HepG2 (cell line): Measurements from ENCODE around the gene SPAG7. TPM values are rescaled to one million over a fixed set of nuclear protein-coding genes. Genes with fewer than 3 reads are reported as not detected.
"Not testable (repeated sequence)": the region's sequence is repeated elsewhere in the genome, so short reads cannot be mapped to it uniquely, and the experiment has no call there.

ENCODE experiments used
- ATAC-seq: fragments of 200-7000 bp; cut with Tn5 transposase; 3 replicates; pipeline ENCODE4 v1.9.1; 2020; ENCODE audit warnings: mild to moderate bottlenecking, moderate library complexity
- BruUV-seq: library from RNA; stranded (reverse); fragments of 400-500 nt; replicated peaks from 2 replicates; lab custom pipeline; 2021; lab: Mats Ljungman, UMichigan
- CTCF ChIA-PET: fragments of 300-600 bp; formaldehyde crosslinking; extraction: SDS; loops from one replicate; lab custom pipeline; 2021; ENCODE audit warnings: low total read pairs, inconsistent platforms, low intra/inter-chr PET ratio; lab: Yijun Ruan, JAX
- POLR2A ChIA-PET: fragments of 350-600 bp; sonication (Branson Sonifier 250); formaldehyde crosslinking; loops from one replicate; lab custom pipeline; 2020; ENCODE audit warnings: antibody characterized with exemption, inconsistent platforms; lab: Yijun Ruan, JAX
- DNase-seq: peaks from one replicate; pipeline ENCODE4 v3.0.0-alpha.2; 2015; ENCODE audit warnings: low spot score
- FAIRE-seq: peaks from 3 replicates; lab custom pipeline; 2011; peaks lifted over from hg19 to GRCh38; lab: Jason Lieb, UNC
- H2AFZ ChIP-seq: one replicate; pipeline ENCODE4 v1.6.1; 2011; ENCODE audit warnings: low read length, inconsistent platforms
- H3K27ac ChIP-seq: fragments of 300-600 bp; 3 replicates; pipeline ENCODE4 v1.8.0; 2011; ENCODE audit warnings: mixed run types, mild to moderate bottlenecking, mixed read lengths, low read length, inconsistent platforms; ENCODE audit not compliant: insufficient read depth; ENCODE audit errors: extremely low read length
- H3K27me3 ChIP-seq, 2 experiments: fragments of 200-600 bp in 1 of 2; 2 replicates in 1 of 2; 3 replicates in 1 of 2; pipeline versions ENCODE4 v1.6.0 to v1.8.0; 2011; ENCODE audit warnings: low read length in 2 of 2, mild to moderate bottlenecking in 2 of 2, moderate library complexity in 2 of 2, inconsistent platforms in 1 of 2; ENCODE audit not compliant: insufficient read depth in 2 of 2, control insufficient read depth in 1 of 2
- H3K36me3 ChIP-seq, 2 experiments: fragments of 200-600 bp in 1 of 2; replicated peaks in 1 of 2; 2 replicates in 1 of 2; 3 replicates in 1 of 2; pipeline versions ENCODE4 v1.5.1 to v1.8.0; 2011; ENCODE audit warnings: low read length in 2 of 2, inconsistent platforms in 1 of 2; ENCODE audit not compliant: insufficient read depth in 2 of 2, control insufficient read depth in 1 of 2
- H3K4me1 ChIP-seq: 2 replicates; pipeline ENCODE4 v1.5.1; 2012; ENCODE audit warnings: low read length, inconsistent platforms; ENCODE audit not compliant: insufficient read depth
- H3K4me2 ChIP-seq: 2 replicates; pipeline ENCODE4 v1.6.0; 2011; ENCODE audit warnings: low read depth, low read length, inconsistent platforms
- H3K4me3 ChIP-seq, 3 experiments: fragments of 200-600 bp in 1 of 3; sonication (generic), shearing (Covaris generic) in 1 of 3; replicated peaks in 1 of 3; 2 replicates each; pipeline ENCODE4 v1.5.1; 2011 to 2016; ENCODE audit warnings: low read length in 3 of 3, inconsistent platforms in 2 of 3, low read depth in 2 of 3, mild to moderate bottlenecking in 2 of 3, control low read depth in 1 of 3, mixed read lengths in 1 of 3; ENCODE audit not compliant: insufficient read depth in 1 of 3
- H3K79me2 ChIP-seq: one replicate; pipeline ENCODE4 v1.6.1; 2011; ENCODE audit warnings: low read length, inconsistent platforms; ENCODE audit not compliant: insufficient read depth
- H3K9ac ChIP-seq: 2 replicates; pipeline ENCODE4 v1.6.0; 2011; ENCODE audit warnings: mild to moderate bottlenecking, low read depth, low read length, inconsistent platforms; ENCODE audit not compliant: insufficient read depth
- H3K9me3 ChIP-seq: 2 replicates; pipeline ENCODE4 v1.5.1; 2012; ENCODE audit warnings: mild to moderate bottlenecking, low read length
- H4K20me1 ChIP-seq: 2 replicates; pipeline ENCODE4 v1.6.0; 2011; ENCODE audit warnings: inconsistent platforms, mild to moderate bottlenecking, low read length, moderate library complexity; ENCODE audit not compliant: insufficient read depth
- MAFK ChIP-seq, 2 experiments: IDR thresholded peaks in 1 of 2; conservative IDR thresholded peaks in 1 of 2; 2 replicates each; pipeline ENCODE4 v1.6.1; 2011; ENCODE audit warnings: improper control_type of control experiment in 2 of 2, low read length in 2 of 2
- NRL ChIP-seq: sonication (generic); formaldehyde crosslinking; IDR thresholded peaks from 2 replicates; pipeline ENCODE4 v1.5.0; 2020; ENCODE audit warnings: missing genetic modification reagents, mild to moderate bottlenecking, moderate library complexity, borderline replicate concordance
- ZNF121 ChIP-seq: sonication (generic); formaldehyde crosslinking; IDR thresholded peaks from 2 replicates; pipeline ENCODE4 v1.5.0; 2020; ENCODE audit warnings: mild to moderate bottlenecking, missing genetic modification reagents
- WGBS: methylation state at CpG from one replicate; pipeline ENCODE4 v1.1.6; 2017; ENCODE audit warnings: low lambda C conversion rate; 5-methylcytosine and 5-hydroxymethylcytosine counted together
- in situ Hi-C: cut with HindIII; loops from 2 replicates; pipeline ENCODE4 v1.10.0; 2017; ENCODE audit warnings: low pct_unique_long_range_greater_than_20kb; ENCODE audit not compliant: extremely low pct_ligation_motif_present
- intact Hi-C: fragments of 100-400 bp; cut with micrococcal nuclease; formaldehyde crosslinking; loops from one replicate; pipeline ENCODE4 v1.10.0; 2022; ENCODE audit not compliant: unreplicated experiment
- polyA plus RNA-seq, 8 experiments: library from polyadenylated mRNA; depleted of rRNA in 3 of 8; stranded (reverse) in 7 of 8; unstranded in 1 of 8; fragments of >200 nt; fragmentation: Illumina TruSeq in 4 of 8; extraction: Trizol in 4 of 8; gene quantifications; 2 replicates each; pipeline versions ENCODE4 v1.2.1 to v1.2.3, GENCODE V29; 2011 to 2016; ENCODE audit warnings: low read depth in 4 of 8, missing spikeins in 1 of 8, mixed read lengths in 1 of 8; ENCODE audit not compliant: insufficient read depth in 1 of 8
- total RNA-seq, 5 experiments: library from RNA; depleted of rRNA; stranded (reverse); fragments of >200 nt; fragmentation: Illumina TruSeq; extraction: Trizol; gene quantifications; 2 replicates each; pipeline ENCODE4 v1.2.3, GENCODE V29; 2016; ENCODE audit warnings: low read depth in 1 of 5

SPAG7 gene
- total and polyA plus RNA-seq, 2 of the 13 experiments (the other 11 are each of a cell fraction or from before 2014, with no cell fraction given), result 51.0 to 59.0 TPM

- H3K9ac ChIP-seq, CTCF ChIA-PET, H3K79me2 ChIP-seq, DNase-seq, FAIRE-seq, H3K27me3 ChIP-seq, ATAC-seq, intact Hi-C loops, in situ Hi-C loops, H3K4me3 ChIP-seq, H3K4me1 ChIP-seq, H3K9me3 ChIP-seq, BruUV-seq, H3K27ac ChIP-seq, H3K36me3 ChIP-seq, H4K20me1 ChIP-seq, H2AFZ ChIP-seq, H3K4me2 ChIP-seq: not testable (repeated sequence)
- WGBS, result 82% methylated on average over 24 of the region's 24 CpGs
- TF ChIP-seq MAFK (conservative IDR thresholded peaks at IDR 0.05 in 1 of 2, IDR thresholded peaks at IDR 0.05 in 1 of 2; ENCODE audit: low read length in 2 of 2), result 0 out of 4 replicates have a peak, but pooled peaks of 1 of the 2 experiments have one; percentile 2
- POLR2A ChIA-PET, result interaction anchor here (1.3 kb wide), 1 partner anchor 13 kb away, joined by 5 read pairs; the partner anchor contains the start of genes RNF167 and SLC25A11
Observed at GRCh38 chr17:4926577-4927335, 40.9 kb downstream of the SPAG7 start.

GRCh38 chr17:4921320-4921719, 46.3 kb downstream of the SPAG7 start:
- Histone ChIP-seq H3K79me2 (no peaks in the 10 kb centered on the region), H3K9me3 (no peaks in the 10 kb centered on the region), H3K36me3 (no peaks in the 10 kb centered on the region), H3K4me3 (no peak overlapping the region), H3K4me2 (peak overlapping the region; percentile 75; the same call in 1 of the 2 replicates), H3K4me1 (peaks cover 22% of the 10 kb centered on the region), H4K20me1 (no peaks in the 10 kb centered on the region), H3K9ac (no peak overlapping the region), H3K27me3 (no peaks in the 10 kb centered on the region), H3K27ac (peak overlapping the region; percentile 53), H2AFZ (no peak overlapping the region)
- in situ Hi-C loops, result no loop called here
- no peak for TF ChIP-seq NRL
- peak; percentile 53; the same call in 1 of the 2 replicates for TF ChIP-seq ZNF121 (CRISPR knock-in tag)
- FAIRE-seq, result no peak
- intact Hi-C loops, result no loop called here
- POLR2A ChIA-PET, result interaction anchor here (1.0 to 3.0 kb wide), 7 partner anchors 8 to 76 kb away, joined by 3 to 35 read pairs (median 6); partner anchors contain the start of genes ENO3, INCA1, RNF167 and SLC25A11
- CTCF ChIA-PET, result no interaction called here
- ATAC-seq, result no peak
- no peak for DNase-seq
- no TSS peak for BruUV-seq
- WGBS, result 65% methylated on average over 4 of the region's 4 CpGs
